A673 (cell line): ENCODE measurements around the gene ACP5.

Source experiments
- EZH2 ChIP-seq: fragments of 200-600 bp; sonication (generic); IDR thresholded peaks from 2 replicates; pipeline ENCODE4 v1.6.1; 2017; ENCODE audit warnings: borderline replicate concordance, low read depth, mild to moderate bottlenecking, mixed read lengths, antibody characterized with exemption, low read length; ENCODE audit not compliant: poor library complexity, severe bottlenecking
- TF ChIP-seq, protein P1 (sequence below): fragments of 300-800, 200-600 bp; sonication (generic); conservative IDR thresholded peaks from 2 replicates; pipeline ENCODE4 v1.5.1; 2017; ENCODE audit warnings: low read depth, mild to moderate bottlenecking, antibody characterized with exemption, low read length, moderate library complexity, mixed read lengths

DNA sequence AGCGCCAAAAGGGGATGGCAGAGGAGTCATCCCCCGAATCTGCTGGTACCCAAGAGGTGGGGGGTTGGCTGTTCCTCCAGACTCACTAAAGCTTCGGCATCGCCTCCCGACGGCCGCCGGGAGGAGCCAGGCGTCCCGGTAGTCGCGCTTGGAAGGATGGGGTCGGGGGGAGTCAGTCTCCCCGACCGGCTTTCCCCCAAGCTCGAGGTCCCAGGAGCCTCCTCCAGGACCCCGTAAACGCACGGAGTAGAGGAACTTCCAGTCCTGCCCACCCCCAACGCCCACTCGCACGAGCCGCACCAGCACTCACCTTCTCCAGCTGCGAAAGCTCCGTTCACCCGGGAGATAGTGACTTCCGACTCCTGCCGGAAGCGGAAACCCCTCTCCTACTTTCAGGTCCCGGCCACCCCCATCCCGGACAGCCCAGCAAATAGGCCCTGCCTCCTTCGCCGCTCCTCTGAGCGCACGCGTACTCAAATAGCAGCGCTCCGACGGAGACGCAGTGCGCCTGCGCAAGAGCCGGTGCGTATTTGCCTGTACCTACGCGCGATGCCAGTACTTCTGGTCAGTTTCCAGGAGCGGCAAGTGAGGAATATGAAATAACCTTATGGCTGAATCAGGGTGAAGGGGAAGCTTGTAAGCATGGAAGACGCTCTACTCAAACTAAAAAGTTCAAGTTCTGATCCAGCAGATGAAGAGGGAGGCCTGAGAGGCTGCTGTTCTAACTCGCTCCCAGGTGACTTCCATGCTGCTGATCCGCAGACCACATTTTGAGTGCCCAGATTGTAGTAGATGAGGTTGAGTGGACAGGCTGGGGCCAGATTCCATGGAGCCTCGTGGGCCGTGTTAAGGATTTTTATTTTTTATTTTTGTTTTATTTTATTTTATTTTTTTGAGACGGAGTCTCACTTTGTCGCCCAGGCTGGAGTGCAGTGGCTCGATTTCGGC lies 18.3 kb downstream of the ACP5 start, which contains the start of gene ELOF1:
- TF ChIP-seq EZH2: no peak
- TF ChIP-seq, protein P1, sequence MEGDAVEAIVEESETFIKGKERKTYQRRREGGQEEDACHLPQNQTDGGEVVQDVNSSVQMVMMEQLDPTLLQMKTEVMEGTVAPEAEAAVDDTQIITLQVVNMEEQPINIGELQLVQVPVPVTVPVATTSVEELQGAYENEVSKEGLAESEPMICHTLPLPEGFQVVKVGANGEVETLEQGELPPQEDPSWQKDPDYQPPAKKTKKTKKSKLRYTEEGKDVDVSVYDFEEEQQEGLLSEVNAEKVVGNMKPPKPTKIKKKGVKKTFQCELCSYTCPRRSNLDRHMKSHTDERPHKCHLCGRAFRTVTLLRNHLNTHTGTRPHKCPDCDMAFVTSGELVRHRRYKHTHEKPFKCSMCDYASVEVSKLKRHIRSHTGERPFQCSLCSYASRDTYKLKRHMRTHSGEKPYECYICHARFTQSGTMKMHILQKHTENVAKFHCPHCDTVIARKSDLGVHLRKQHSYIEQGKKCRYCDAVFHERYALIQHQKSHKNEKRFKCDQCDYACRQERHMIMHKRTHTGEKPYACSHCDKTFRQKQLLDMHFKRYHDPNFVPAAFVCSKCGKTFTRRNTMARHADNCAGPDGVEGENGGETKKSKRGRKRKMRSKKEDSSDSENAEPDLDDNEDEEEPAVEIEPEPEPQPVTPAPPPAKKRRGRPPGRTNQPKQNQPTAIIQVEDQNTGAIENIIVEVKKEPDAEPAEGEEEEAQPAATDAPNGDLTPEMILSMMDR: peak; percentile 23; the same call in 1 of the 2 replicates
